K562 (cell line): Measurements from ENCODE around the gene BAIAP3. TPM values are rescaled to one million over a fixed set of nuclear protein-coding genes. Genes with fewer than 3 reads are reported as not detected.

Experiments used
- ATAC-seq: fragments of 200-7000 bp; cut with Tn5 transposase; 3 replicates; pipeline ENCODE4 v1.9.1; 2020; ENCODE audit warnings: moderate library complexity
- BruUV-seq: library from RNA; stranded (reverse); fragments of 400-500 nt; replicated peaks from 2 replicates; lab custom pipeline; 2021; lab: Mats Ljungman, UMichigan
- CTCF ChIA-PET: fragments of 300-600 bp; formaldehyde crosslinking; extraction: SDS; loops from one replicate; lab custom pipeline; 2021; ENCODE audit warnings: low intra/inter-chr PET ratio; lab: Yijun Ruan, JAX
- POLR2A ChIA-PET: fragments of 300-600, 350-650 bp; sonication (Branson Sonifier 250); formaldehyde crosslinking; extraction: SDS; loops from one replicate; lab custom pipeline; 2021; ENCODE audit warnings: antibody characterized with exemption, inconsistent platforms; lab: Yijun Ruan, JAX
- DNase-seq, 4 experiments: peaks; one replicate each; pipeline versions ENCODE4 v3.0.0 to v3.0.0-alpha.2; 2011 to 2018; ENCODE audit warnings: low spot score in 3 of 4, mixed read lengths in 3 of 4; ENCODE audit errors: extremely low read depth in 1 of 4
- FAIRE-seq: peaks from 2 replicates; lab custom pipeline; 2011; peaks lifted over from hg19 to GRCh38; lab: Jason Lieb, UNC
- H2AFZ ChIP-seq: 2 replicates; pipeline ENCODE4 v1.6.0; 2011; ENCODE audit warnings: low read depth, low read length, control low read depth, inconsistent platforms
- H3K27ac ChIP-seq: fragments of 200-600 bp; 3 replicates; pipeline ENCODE4 v1.8.0; 2011; ENCODE audit warnings: low read depth, mild to moderate bottlenecking, control low read depth, inconsistent platforms, low read length, moderate library complexity, mixed read lengths; ENCODE audit errors: extremely low read depth
- H3K27me3 ChIP-seq, 2 experiments: fragments of 300-600 bp in 1 of 2; 2 replicates in 1 of 2; 3 replicates in 1 of 2; pipeline versions ENCODE4 v1.6.0 to v1.8.0; 2011; ENCODE audit warnings: inconsistent platforms in 2 of 2, low read length in 2 of 2, mild to moderate bottlenecking in 1 of 2, mixed read lengths in 1 of 2, moderate library complexity in 1 of 2; ENCODE audit not compliant: control insufficient read depth in 2 of 2, insufficient read depth in 2 of 2
- H3K36me3 ChIP-seq: fragments of 300-600 bp; 3 replicates; pipeline ENCODE4 v1.8.0; 2011; ENCODE audit warnings: mild to moderate bottlenecking, low read length, inconsistent platforms; ENCODE audit not compliant: control insufficient read depth, insufficient read depth
- H3K4me1 ChIP-seq, 2 experiments: fragments of 200-600 bp in 1 of 2; replicated peaks in 1 of 2; 2 replicates in 1 of 2; 3 replicates in 1 of 2; pipeline versions ENCODE4 v1.5.1 to v1.8.0; 2011; ENCODE audit warnings: inconsistent platforms in 2 of 2, low read length in 2 of 2, mild to moderate bottlenecking in 1 of 2, mixed read lengths in 1 of 2, moderate library complexity in 1 of 2; ENCODE audit not compliant: control insufficient read depth in 2 of 2, insufficient read depth in 2 of 2
- H3K4me2 ChIP-seq: 2 replicates; pipeline ENCODE4 v1.6.1; 2011; ENCODE audit warnings: low read length, control low read depth, inconsistent platforms, mixed read lengths; ENCODE audit not compliant: insufficient read depth
- H3K4me3 ChIP-seq: fragments of 200-600 bp; sonication (generic), shearing (Covaris generic); 2 replicates; pipeline ENCODE4 v1.5.1; 2016; ENCODE audit warnings: control low read depth, inconsistent platforms
- H3K79me2 ChIP-seq: fragments of 200-600 bp; 3 replicates; pipeline ENCODE4 v1.8.0; 2011; ENCODE audit warnings: low read length, inconsistent platforms; ENCODE audit not compliant: control insufficient read depth, insufficient read depth
- H3K9ac ChIP-seq, 2 experiments: 2 replicates each; pipeline versions ENCODE4 v1.6.0 to v1.6.1; 2011; ENCODE audit warnings: low read depth in 2 of 2, low read length in 2 of 2, control low read depth in 1 of 2, inconsistent platforms in 1 of 2, mild to moderate bottlenecking in 1 of 2, mixed read lengths in 1 of 2; ENCODE audit not compliant: insufficient read depth in 1 of 2
- H3K9me1 ChIP-seq: one replicate; pipeline ENCODE4 v1.6.0; 2011; ENCODE audit warnings: inconsistent platforms, mild to moderate bottlenecking, low read length, moderate library complexity; ENCODE audit not compliant: control insufficient read depth, insufficient read depth
- H3K9me3 ChIP-seq: replicated peaks from 2 replicates; pipeline ENCODE4 v1.5.1; 2011; ENCODE audit warnings: low read depth, low read length, inconsistent platforms; ENCODE audit not compliant: control insufficient read depth, insufficient read depth
- H4K20me1 ChIP-seq: replicated peaks from 2 replicates; pipeline ENCODE4 v1.6.1; 2011; ENCODE audit warnings: low read length, inconsistent platforms, mixed read lengths; ENCODE audit not compliant: control insufficient read depth, insufficient read depth
- CBX3 ChIP-seq, 2 experiments: IDR thresholded peaks; 1 replicate in 1 of 2; 2 replicates in 1 of 2; pipeline ENCODE4 v1.6.1; 2012; ENCODE audit warnings: inconsistent platforms in 2 of 2, low read length in 2 of 2, borderline replicate concordance in 1 of 2, control low read depth in 1 of 2
- COPS2 ChIP-seq: fragments of 450-650 bp; conservative IDR thresholded peaks from 2 replicates; pipeline ENCODE4 v1.6.1; 2016; ENCODE audit warnings: mild to moderate bottlenecking, moderate library complexity
- EZH2 ChIP-seq: IDR thresholded peaks from 2 replicates; pipeline ENCODE4 v1.6.1; 2012; ENCODE audit warnings: low read depth, mild to moderate bottlenecking, inconsistent platforms, low read length, borderline replicate concordance
- HNRNPLL ChIP-seq: fragments of 200-400 bp; formaldehyde crosslinking; IDR thresholded peaks from 2 replicates; pipeline ENCODE4 v1.6.1; 2017; ENCODE audit warnings: low read length, low read depth, mild to moderate bottlenecking; ENCODE audit not compliant: poor library complexity, severe bottlenecking
- JUN ChIP-seq, 2 experiments: sonication (generic) in 1 of 2; formaldehyde crosslinking in 1 of 2; IDR thresholded peaks; 2 replicates each; pipeline versions ENCODE4 v1.6.1 to v1.8.0; 2012 to 2022; ENCODE audit warnings: borderline replicate concordance in 2 of 2, mild to moderate bottlenecking in 2 of 2, improper control_type of control experiment in 1 of 2, low read depth in 1 of 2, low read length in 1 of 2, missing genetic modification reagents in 1 of 2
- JUNB ChIP-seq: fragments of 450-650 bp; formaldehyde crosslinking; conservative IDR thresholded peaks from 2 replicates; pipeline ENCODE4 v1.4.0; 2020; ENCODE audit warnings: mild to moderate bottlenecking
- POLR2G ChIP-seq: fragments of 200-400 bp; formaldehyde crosslinking; IDR thresholded peaks from 2 replicates; pipeline ENCODE4 v1.6.1; 2017; ENCODE audit warnings: low read depth, mild to moderate bottlenecking, antibody characterized with exemption, low read length, moderate library complexity
- whole genome bisulfite sequencing: fragments of 100-300 bp; shearing (Covaris generic); methylation state at CpG from one replicate; pipeline ENCODE4 v1.1.6; 2016; ENCODE audit warnings: low coverage, mixed read lengths; ENCODE audit not compliant: insufficient coverage; ENCODE audit errors: missing lambda C conversion rate; 5-methylcytosine and 5-hydroxymethylcytosine counted together
- in situ Hi-C: fragments of 300-500 bp; cut with MboI; formaldehyde crosslinking; loops from 4 replicates; pipeline ENCODE4 v1.15.0; 2018; ENCODE audit warnings: inconsistent platforms, mixed read lengths
- intact Hi-C: fragments of 100-400 bp; cut with micrococcal nuclease; formaldehyde crosslinking; loops from 2 replicates; pipeline ENCODE4 v1.14.2; 2022
- polyA plus RNA-seq, 8 experiments: library from polyadenylated mRNA; depleted of rRNA in 4 of 8; stranded (reverse) in 5 of 8; unstranded in 3 of 8; fragments of >200 nt; fragmentation: Nextera tagmentation in 2 of 8; fragmentation: Illumina TruSeq in 1 of 8; extraction: Ambion mirVana in 2 of 8; extraction: Trizol in 1 of 8; gene quantifications; 2 replicates each; pipeline versions ENCODE4 v1.2.1 to v1.2.3, GENCODE V29; 2011 to 2014; ENCODE audit warnings: inconsistent platforms in 1 of 8, missing spikeins in 1 of 8
- total RNA-seq, 7 experiments: library from RNA; depleted of rRNA in 6 of 7; stranded (reverse); fragments of >200 nt in 6 of 7; fragmentation: Illumina TruSeq in 2 of 7; extraction: Trizol in 2 of 7; gene quantifications; 2 replicates each; pipeline versions ENCODE4 v1.2.1 to v1.2.3, GENCODE V29; 2011 to 2021; ENCODE audit warnings: low replicate concordance in 1 of 7
- TF ChIP-seq, protein P1 (sequence below): fragments of 450-650 bp; IDR thresholded peaks from 2 replicates; pipeline ENCODE4 v1.6.1; 2014; ENCODE audit warnings: low read depth, mild to moderate bottlenecking, moderate library complexity, borderline replicate concordance
- TF ChIP-seq, protein P2 (sequence below), 2 experiments: fragments of 450-650 bp; IDR thresholded peaks; 2 replicates each; pipeline ENCODE4 v1.6.1; 2016; ENCODE audit warnings: mild to moderate bottlenecking in 2 of 2, borderline replicate concordance in 1 of 2, low read depth in 1 of 2, moderate library complexity in 1 of 2

BAIAP3 gene
- total and polyA plus RNA-seq, 9 of the 15 experiments (the other 6 are each of a cell fraction or from before 2014, with no cell fraction given), result 0.03 to 4.5 (median 0.57) TPM; not detected in 1

DNA sequence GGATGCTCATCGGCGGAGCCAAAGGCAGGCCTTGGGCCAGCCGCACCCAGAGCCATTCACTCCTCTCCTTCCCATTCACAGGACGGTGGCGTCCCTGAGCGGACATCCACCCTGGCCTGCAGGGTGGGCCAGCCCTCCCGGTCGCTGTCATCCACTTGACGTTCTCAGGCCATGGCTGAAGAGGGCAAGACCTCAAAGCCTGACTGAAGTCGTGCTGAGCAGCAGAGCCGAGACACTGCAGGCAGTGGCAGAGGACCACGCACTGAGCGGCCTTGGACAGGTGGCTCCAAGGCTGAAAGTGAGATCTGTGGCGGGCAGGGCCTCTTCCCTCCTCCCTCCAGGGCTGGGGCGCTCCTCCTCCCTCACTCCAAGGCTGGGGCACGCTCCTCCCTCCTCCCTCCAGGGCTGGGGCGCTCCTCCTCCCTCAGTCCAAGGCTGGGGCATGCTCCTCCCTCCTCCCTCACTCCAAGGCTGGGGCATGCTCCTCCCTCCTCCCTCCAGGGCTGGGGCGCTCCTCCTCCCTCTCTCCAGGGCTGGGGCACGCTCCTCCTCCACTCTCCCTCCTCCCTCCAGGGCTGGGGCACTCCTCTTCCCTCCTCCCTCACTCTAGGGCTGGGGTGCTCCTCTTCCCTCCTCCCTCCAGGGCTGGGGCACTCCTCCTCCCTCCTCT is 42.4 kb downstream of the BAIAP3 start:
- no peak for FAIRE-seq
- Histone ChIP-seq H2AFZ (no peak overlapping the region), H3K27me3 (no peaks in the 10 kb centered on the region), H3K4me1 (peaks cover 19 to 78% of the 10 kb centered on the region in 2 experiments; a peak in 4 of 5 replicates), H3K9me3 (no peaks in the 10 kb centered on the region), H3K27ac (no peak overlapping the region), H3K4me2 (no peak overlapping the region), H4K20me1 (peaks cover 8% of the 10 kb centered on the region; the same call in 1 of the 2 replicates), H3K36me3 (peaks cover 14% of the 10 kb centered on the region; the same call in 2 of the 3 replicates), H3K4me3 (no peak overlapping the region), H3K9ac (peak overlapping the region in 1 of 2 experiments; percentile 20; a peak in 2 of 4 replicates), H3K9me1 (peaks cover 5% of the 10 kb centered on the region), H3K79me2 (peaks cover 36% of the 10 kb centered on the region)
- ChIA-PET POLR2A (interaction anchor here (0.6 to 1.0 kb wide), 3 partner anchors 9 to 230 kb away, joined by 3 to 4 read pairs (median 3); no protein-coding TSS in a partner anchor), CTCF (no interaction called here)
- no peak for DNase-seq
- intact Hi-C loops (no loop called here), in situ Hi-C loops (no loop called here)
- 89% methylated on average over 12 of the region's 19 CpGs for WGBS
- BruUV-seq, result no TSS peak
- no peak for ATAC-seq
- TF ChIP-seq, protein P1, sequence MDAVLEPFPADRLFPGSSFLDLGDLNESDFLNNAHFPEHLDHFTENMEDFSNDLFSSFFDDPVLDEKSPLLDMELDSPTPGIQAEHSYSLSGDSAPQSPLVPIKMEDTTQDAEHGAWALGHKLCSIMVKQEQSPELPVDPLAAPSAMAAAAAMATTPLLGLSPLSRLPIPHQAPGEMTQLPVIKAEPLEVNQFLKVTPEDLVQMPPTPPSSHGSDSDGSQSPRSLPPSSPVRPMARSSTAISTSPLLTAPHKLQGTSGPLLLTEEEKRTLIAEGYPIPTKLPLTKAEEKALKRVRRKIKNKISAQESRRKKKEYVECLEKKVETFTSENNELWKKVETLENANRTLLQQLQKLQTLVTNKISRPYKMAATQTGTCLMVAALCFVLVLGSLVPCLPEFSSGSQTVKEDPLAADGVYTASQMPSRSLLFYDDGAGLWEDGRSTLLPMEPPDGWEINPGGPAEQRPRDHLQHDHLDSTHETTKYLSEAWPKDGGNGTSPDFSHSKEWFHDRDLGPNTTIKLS, result no peak
- TF ChIP-seq COPS2, result no peak
- TF ChIP-seq POLR2G, result peak; percentile 23; the same call in 1 of the 2 replicates
- TF ChIP-seq, protein P2, sequence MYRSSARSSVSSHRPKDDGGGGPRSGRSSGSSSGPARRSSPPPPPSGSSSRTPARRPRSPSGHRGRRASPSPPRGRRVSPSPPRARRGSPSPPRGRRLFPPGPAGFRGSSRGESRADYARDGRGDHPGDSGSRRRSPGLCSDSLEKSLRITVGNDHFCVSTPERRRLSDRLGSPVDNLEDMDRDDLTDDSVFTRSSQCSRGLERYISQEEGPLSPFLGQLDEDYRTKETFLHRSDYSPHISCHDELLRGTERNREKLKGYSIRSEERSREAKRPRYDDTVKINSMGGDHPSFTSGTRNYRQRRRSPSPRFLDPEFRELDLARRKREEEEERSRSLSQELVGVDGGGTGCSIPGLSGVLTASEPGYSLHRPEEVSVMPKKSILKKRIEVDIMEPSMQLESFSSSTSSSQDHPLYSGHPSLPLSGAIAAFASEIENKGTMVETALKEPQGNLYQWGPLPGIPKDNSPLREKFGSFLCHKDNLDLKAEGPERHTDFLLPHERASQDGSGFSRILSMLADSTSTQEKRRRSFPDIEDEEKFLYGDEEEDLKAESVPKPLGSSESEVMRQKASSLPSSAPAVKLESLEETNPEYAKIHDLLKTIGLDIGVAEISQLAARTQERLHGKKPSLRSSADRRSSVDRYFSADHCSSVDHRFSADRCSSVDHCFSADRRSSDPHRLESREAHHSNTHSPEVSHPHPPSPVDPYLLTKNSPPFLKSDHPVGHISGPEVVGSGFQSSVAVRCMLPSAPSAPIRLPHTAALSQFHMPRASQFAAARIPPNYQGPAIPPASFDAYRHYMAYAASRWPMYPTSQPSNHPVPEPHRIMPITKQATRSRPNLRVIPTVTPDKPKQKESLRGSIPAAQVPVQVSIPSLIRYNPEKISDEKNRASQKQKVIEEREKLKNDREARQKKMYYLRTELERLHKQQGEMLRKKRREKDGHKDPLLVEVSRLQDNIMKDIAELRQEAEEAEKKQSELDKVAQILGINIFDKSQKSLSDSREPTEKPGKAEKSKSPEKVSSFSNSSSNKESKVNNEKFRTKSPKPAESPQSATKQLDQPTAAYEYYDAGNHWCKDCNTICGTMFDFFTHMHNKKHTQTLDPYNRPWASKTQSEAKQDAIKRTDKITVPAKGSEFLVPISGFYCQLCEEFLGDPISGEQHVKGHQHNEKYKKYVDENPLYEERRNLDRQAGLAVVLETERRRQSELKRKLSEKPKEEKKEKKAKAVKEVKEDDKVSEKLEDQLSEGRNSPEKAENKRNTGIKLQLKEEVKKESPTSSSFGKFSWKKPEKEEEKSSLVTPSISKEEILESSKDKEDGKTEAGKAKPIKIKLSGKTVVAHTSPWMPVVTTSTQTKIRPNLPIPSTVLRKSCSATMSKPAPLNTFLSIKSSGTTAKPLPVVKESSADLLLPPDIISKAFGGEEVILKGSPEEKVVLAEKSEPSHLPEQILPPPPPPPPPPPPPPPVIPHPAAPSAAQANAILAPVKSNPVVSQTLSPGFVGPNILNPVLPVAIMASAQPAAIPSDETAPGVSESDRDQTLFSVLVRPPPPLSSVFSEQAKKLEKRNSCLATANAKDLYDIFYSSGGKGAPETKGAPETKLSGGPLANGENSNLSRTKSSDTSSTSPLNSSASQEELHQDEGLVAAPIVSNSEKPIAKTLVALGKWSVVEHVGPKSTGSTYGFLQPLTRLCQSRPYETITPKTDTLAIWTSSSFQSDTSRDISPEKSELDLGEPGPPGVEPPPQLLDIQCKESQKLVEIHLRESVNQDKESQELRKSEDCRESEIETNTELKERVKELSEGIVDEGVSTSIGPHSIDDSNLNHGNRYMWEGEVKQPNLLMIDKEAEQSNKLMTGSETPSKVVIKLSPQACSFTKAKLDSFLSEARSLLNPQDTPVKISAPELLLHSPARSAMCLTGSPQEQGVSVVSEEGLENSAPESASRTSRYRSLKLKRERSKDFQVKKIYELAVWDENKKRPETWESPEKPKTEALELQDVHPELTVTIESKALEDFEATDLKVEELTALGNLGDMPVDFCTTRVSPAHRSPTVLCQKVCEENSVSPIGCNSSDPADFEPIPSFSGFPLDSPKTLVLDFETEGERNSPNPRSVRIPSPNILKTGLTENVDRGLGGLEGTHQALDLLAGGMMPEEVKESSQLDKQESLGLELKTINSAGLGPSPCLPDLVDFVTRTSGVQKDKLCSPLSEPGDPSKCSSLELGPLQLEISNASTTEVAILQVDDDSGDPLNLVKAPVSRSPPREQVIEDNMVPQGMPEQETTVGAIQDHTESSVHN (IDR thresholded peaks at IDR 0.05; ENCODE audit: borderline replicate concordance in 1 of 2, low read depth in 1 of 2), result no peak
- TF ChIP-seq JUN (IDR thresholded peaks at IDR 0.05; ENCODE audit: borderline replicate concordance, low read depth, low read length), result no peak
- no peak for TF ChIP-seq JUN (CRISPR knock-in tag; IDR thresholded peaks at IDR 0.05; ENCODE audit: borderline replicate concordance)
- no peak for TF ChIP-seq JUNB (CRISPR knock-in tag)
- no peak for TF ChIP-seq EZH2
- no peak for TF ChIP-seq HNRNPLL
- no peak for TF ChIP-seq CBX3 (IDR thresholded peaks at IDR 0.05; ENCODE audit: borderline replicate concordance in 1 of 2, low read length in 2 of 2)
